Measurements from ENCODE around the gene TMBIM6.
"Not testable (repeated sequence)": the region's sequence is repeated elsewhere in the genome, so short reads cannot be mapped to it uniquely, and the experiment has no call there.

Gene TMBIM6

DNA sequence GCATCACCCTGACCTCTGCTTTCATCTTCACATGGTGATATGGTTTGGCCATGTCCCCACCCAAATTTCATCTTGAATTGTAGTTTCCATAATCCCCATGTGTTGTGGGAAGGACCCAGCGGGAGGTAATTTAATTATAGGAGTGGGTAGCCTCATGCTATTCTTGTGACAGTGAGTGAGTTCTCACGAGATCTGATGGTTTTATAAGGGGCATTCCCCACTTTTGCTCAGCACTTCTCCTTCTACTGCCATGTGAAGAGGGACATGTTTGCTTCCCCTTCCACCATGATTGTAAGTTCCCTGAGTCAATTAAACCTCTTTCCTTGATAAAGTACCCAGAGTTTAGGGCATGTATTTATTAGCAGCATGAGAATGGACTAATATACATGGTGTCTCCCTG, 38.2 kb downstream of the TMBIM6 start:
- no peaks in the 10 kb centered on the region for H3K9me3 ChIP-seq (ENCODE audit: insufficient read depth, low read depth, low read length)
- no peaks in the 10 kb centered on the region for H3K36me3 ChIP-seq (ENCODE audit: insufficient read depth, low read depth, low read length)
- peaks cover 28% of the 10 kb centered on the region for H3K27me3 ChIP-seq (ENCODE audit: insufficient read depth, low read length)
- no peak overlapping the region for H3K9ac ChIP-seq (ENCODE audit: low read depth, low read length)
- H3K4me3 ChIP-seq (ENCODE audit: low read length), result no peak overlapping the region
- no peak overlapping the region for H3K27ac ChIP-seq (ENCODE audit: low read length)
- no peaks in the 10 kb centered on the region for H3K4me1 ChIP-seq (ENCODE audit: insufficient read depth, low read length)

DNA sequence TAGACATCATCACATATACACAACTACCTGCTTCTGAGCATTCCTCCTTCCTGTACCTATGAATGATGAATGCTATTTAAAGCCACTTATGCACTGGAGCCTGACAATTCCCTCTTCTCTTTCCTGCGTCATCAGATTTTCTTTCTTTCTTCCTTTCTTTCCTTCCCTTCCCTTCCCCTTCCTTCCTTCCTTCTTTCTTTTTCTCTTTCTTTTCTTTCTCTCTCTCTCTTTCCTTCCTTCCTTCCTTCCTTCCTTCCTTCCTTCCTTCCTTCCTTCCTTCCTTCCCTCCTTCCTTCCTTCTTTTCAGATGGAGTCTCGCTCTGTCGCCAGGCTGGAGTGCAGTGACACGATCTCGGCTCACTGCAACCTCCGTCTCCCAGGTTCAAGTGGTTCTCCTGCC, 39.6 kb downstream of the TMBIM6 start:
- H3K36me3 ChIP-seq (ENCODE audit: insufficient read depth, low read depth, low read length); H3K27ac ChIP-seq (ENCODE audit: low read length); H3K9me3 ChIP-seq (ENCODE audit: insufficient read depth, low read depth, low read length); H3K9ac ChIP-seq (ENCODE audit: low read depth, low read length); H3K4me3 ChIP-seq (ENCODE audit: low read length); H3K4me1 ChIP-seq (ENCODE audit: insufficient read depth, low read length): not testable (repeated sequence)
- peaks cover 30% of the 10 kb centered on the region for H3K27me3 ChIP-seq (ENCODE audit: insufficient read depth, low read length)

DNA sequence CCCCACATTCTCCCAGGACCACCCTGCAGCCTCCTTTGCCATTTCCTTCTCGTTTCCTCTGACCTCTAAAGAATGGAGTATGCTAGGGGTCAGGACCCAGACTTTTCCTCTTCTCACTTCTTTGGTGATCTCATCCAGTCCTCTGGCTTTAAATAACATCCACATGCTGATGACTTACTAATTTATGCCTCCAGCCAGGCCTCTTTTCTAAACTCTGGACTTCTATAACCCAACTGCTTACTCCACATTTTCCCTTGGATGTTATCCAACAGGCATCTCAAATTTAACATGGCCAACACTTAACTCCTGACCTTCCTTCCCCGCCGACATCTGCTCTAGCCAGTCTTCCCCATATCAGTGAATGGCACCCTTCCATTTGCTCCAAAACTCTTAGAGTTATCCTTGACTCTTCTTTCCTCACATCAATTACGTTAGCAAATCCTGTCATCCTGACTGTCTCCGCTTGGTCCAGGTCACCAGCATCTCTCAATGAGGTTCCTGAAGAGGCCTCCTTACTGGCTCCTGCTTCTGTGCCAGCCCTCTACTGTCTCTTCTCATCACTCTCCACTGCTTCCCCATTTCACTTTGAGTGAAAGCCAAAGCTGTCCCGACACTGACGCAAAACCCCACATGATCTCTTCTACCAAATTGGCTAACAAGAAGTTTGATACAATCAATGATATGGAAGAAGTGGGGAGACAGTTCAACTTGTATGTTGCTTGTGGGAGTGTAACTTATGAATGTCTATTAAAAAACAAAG, 42.7 kb downstream of the TMBIM6 start:
- Histone ChIP-seq H3K27ac (ENCODE audit: low read length) (no peak overlapping the region), H3K9ac (ENCODE audit: low read depth, low read length) (no peak overlapping the region), H3K36me3 (ENCODE audit: insufficient read depth, low read depth, low read length) (no peaks in the 10 kb centered on the region), H3K27me3 (ENCODE audit: insufficient read depth, low read length) (peaks cover 23% of the 10 kb centered on the region), H3K4me3 (ENCODE audit: low read length) (no peak overlapping the region), H3K4me1 (ENCODE audit: insufficient read depth, low read length) (no peaks in the 10 kb centered on the region), H3K9me3 (ENCODE audit: insufficient read depth, low read depth, low read length) (peaks cover 7% of the 10 kb centered on the region; the same call in 1 of the 2 replicates)

DNA sequence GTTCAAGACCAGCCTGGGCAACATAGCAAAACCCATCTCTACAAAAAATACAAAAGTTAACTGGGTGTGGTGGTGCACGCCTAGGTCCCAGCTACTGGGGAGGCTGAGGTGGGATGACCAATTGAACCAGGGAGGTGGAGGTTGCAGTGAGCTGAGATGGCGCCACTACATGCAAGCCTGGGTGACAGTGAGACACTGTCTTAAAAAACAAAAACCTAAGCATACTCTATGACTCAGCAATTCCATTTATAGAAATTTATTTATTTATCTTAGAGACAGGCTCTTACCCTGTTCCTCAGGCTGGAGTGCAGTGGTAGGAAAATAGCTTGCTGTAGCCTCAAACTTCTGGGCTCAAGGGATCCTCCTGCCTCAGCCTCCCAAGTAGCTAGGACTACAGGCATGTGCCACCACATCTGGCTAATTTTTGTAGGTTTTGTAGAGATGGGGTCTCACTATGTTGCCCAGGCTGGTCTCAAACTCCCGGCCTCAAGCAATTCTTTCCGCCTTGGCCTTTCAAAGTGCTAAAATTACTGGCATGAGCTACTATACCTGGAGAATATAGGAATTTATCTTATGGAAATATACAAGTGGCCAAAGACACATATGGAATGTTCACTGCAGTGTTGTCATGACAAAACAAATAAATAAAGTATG, 43.5 kb downstream of the TMBIM6 start:
- Histone ChIP-seq H3K9ac (ENCODE audit: low read depth, low read length) (no peak overlapping the region), H3K27ac (ENCODE audit: low read length) (no peak overlapping the region), H3K9me3 (ENCODE audit: insufficient read depth, low read depth, low read length) (peaks cover 7% of the 10 kb centered on the region; the same call in 1 of the 2 replicates), H3K36me3 (ENCODE audit: insufficient read depth, low read depth, low read length) (no peaks in the 10 kb centered on the region), H3K4me1 (ENCODE audit: insufficient read depth, low read length) (no peaks in the 10 kb centered on the region), H3K4me3 (ENCODE audit: low read length) (no peak overlapping the region), H3K27me3 (ENCODE audit: insufficient read depth, low read length) (peaks cover 18% of the 10 kb centered on the region)

DNA sequence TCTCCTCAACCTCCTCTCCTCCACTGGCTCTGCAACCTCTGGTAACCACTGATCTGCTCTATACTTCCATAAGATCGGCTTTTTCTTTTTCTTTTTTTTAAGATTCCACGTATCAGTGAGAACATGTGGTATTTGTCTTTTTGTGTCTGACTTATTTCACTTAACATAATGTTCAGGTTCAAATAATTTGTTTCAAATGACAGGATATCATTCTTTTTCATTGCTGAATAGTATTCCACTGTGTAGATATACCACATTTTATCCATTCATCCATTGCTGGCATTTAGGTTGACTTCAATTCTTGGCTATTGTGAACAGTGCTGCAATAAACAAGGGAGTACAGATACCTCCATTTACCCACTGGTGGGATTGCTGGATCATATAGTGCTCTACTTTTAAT, 46.3 kb downstream of the TMBIM6 start:
- no peaks in the 10 kb centered on the region for H3K4me1 ChIP-seq (ENCODE audit: insufficient read depth, low read length)
- no peak overlapping the region for H3K4me3 ChIP-seq (ENCODE audit: low read length)
- no peak overlapping the region for H3K9ac ChIP-seq (ENCODE audit: low read depth, low read length)
- no peaks in the 10 kb centered on the region for H3K36me3 ChIP-seq (ENCODE audit: insufficient read depth, low read depth, low read length)
- H3K9me3 ChIP-seq (ENCODE audit: insufficient read depth, low read depth, low read length), result peaks cover 7% of the 10 kb centered on the region; the same call in 1 of the 2 replicates
- H3K27ac ChIP-seq (ENCODE audit: low read length), result no peak overlapping the region
- H3K27me3 ChIP-seq (ENCODE audit: insufficient read depth, low read length), result 0 out of 2 replicates have a peak, but pooled peaks cover 9% of the 10 kb centered on the region

DNA sequence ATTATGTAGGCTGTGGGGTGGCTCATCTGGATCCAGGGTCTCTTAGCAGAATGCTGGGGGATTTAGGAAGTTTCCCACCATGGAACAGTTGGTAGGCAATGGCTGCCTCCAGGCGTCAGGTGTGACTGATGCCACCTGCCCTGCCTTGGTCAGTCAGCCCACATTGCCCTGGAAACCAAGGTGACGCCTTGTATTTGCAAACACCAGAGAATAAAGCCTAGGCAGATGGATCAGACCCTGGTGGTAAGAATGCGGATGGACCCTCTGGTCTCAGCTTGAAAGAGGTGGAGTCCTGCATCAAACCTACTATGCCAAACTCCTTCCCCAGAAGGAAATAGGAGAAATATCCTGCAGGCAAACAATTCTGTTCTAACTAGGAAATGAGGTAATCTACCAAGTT, 48.6 kb downstream of the TMBIM6 start:
- Histone ChIP-seq H3K27me3 (ENCODE audit: insufficient read depth, low read length) (no peaks in the 10 kb centered on the region), H3K36me3 (ENCODE audit: insufficient read depth, low read depth, low read length) (no peaks in the 10 kb centered on the region), H3K27ac (ENCODE audit: low read length) (no peak overlapping the region), H3K4me3 (ENCODE audit: low read length) (no peak overlapping the region), H3K9ac (ENCODE audit: low read depth, low read length) (peak overlapping the region; percentile 21; the same call in 1 of the 2 replicates), H3K4me1 (ENCODE audit: insufficient read depth, low read length) (no peaks in the 10 kb centered on the region), H3K9me3 (ENCODE audit: insufficient read depth, low read depth, low read length) (peaks cover 7% of the 10 kb centered on the region; the same call in 1 of the 2 replicates)

DNA sequence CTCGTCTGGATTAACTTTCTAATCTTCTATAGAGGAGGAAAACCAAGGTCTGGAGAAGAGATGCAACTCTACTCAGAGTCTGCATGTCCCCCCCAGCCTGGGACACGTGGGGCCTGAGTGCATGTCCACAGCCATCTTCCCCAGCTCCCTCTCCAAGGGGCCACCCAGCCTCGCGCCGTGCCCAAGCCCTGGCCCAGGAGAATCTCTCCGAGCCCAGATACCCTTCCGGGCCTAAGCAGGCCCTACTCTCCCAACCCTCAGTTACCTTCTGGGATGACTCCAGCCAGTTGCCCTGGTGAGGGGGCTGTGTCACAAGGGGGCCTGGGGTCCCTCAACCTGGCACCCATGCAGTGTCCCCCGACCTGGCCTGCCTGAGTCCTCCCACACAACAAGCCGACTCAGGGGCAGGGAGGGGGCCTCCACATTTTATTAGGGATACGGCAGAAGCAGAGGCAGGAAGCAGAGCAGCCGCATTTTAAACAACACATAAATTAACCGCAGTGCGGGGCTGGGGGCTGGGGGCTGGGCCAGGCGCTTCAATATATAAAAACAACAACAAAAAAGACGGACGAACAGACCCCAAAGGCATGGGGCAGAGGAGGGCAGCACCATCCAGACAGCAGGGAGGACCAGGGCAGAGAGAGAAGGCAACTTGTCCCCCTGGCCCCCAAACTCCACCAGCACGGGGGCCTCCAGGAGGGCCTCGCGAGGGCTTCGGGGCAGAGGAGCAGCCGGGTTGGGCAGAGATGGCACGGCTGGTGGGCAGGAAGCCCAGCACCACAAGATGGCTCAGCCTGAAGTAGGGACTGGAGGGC, 49.6 kb downstream of the TMBIM6 start:
- Histone ChIP-seq H3K27ac (ENCODE audit: low read length) (no peak overlapping the region), H3K9me3 (ENCODE audit: insufficient read depth, low read depth, low read length) (peaks cover 7% of the 10 kb centered on the region; the same call in 1 of the 2 replicates), H3K9ac (ENCODE audit: low read depth, low read length) (no peak overlapping the region), H3K4me1 (ENCODE audit: insufficient read depth, low read length) (no peaks in the 10 kb centered on the region), H3K4me3 (ENCODE audit: low read length) (no peak overlapping the region), H3K27me3 (ENCODE audit: insufficient read depth, low read length) (no peaks in the 10 kb centered on the region), H3K36me3 (ENCODE audit: insufficient read depth, low read depth, low read length) (peaks cover 1% of the 10 kb centered on the region; the same call in 1 of the 2 replicates)

DNA sequence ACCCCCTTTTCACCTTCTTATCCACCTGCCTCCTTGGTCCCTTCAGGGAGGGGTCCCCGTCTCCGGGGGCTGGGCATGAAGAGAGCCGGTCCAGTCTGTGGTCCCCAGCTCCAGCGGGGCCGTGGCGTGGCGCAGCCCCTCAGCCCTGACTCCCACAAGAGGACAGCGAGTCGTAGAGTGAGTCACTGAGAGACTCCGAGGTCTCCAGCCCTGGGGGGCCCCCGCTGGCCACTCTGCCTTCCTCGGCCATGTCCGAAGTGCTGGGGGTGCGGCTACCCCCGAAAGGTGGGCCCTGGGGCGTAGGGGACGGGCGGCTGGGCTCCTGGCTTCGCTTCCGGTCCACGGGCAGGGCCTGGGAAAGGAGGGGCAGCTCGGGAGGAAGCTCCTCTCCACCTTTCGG, 50.3 kb downstream of the TMBIM6 start:
- H3K36me3 ChIP-seq (ENCODE audit: insufficient read depth, low read depth, low read length), result peaks cover 9% of the 10 kb centered on the region; the same call in 1 of the 2 replicates
- no peak overlapping the region for H3K4me3 ChIP-seq (ENCODE audit: low read length)
- H3K4me1 ChIP-seq (ENCODE audit: insufficient read depth, low read length), result no peaks in the 10 kb centered on the region
- H3K9ac ChIP-seq (ENCODE audit: low read depth, low read length), result no peak overlapping the region
- no peak overlapping the region for H3K27ac ChIP-seq (ENCODE audit: low read length)
- peaks cover 7% of the 10 kb centered on the region; the same call in 1 of the 2 replicates for H3K9me3 ChIP-seq (ENCODE audit: insufficient read depth, low read depth, low read length)
- H3K27me3 ChIP-seq (ENCODE audit: insufficient read depth, low read length), result no peaks in the 10 kb centered on the region

DNA sequence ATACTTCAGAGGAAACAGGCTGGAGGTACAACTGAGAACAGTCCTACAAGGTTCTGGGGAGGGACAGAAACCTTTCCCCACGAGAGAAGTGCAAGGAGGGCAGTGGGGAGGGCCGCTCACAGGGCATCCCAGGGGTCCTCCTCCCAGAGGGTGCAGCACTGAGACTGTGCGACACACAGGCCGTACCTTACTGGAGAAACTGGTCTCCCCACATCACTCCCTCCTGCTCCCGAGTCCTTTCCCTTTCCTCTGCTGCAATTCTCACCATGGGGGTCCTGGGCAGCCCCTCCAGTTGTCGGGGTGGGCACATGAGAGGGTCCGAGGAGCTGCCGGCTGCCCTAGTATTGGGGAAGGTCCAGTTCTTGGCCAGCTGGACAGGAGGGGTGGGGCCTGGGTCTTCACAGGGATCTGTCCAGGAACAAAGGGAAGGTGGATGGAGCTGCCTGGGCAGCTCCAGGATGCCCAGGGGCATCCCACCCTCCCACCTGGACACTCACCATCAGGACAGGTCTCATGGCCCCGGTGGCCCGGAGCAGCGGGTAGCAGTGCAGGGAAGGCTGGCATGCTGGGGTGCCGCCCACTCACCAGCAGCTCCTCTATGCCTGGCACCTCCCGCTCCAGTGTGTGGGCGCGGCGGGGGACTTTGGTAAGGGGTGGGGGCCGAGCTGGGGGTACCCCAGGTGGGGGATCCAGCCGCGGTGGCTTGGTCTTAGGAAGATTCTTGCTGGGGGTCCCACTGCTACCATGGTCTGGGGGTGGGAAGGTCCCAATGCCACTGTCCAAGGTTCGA, 51.0 kb downstream of the TMBIM6 start:
- Histone ChIP-seq H3K27me3 (ENCODE audit: insufficient read depth, low read length) (no peaks in the 10 kb centered on the region), H3K4me1 (ENCODE audit: insufficient read depth, low read length) (no peaks in the 10 kb centered on the region), H3K9me3 (ENCODE audit: insufficient read depth, low read depth, low read length) (peaks cover 7% of the 10 kb centered on the region; the same call in 1 of the 2 replicates), H3K36me3 (ENCODE audit: insufficient read depth, low read depth, low read length) (peaks cover 15% of the 10 kb centered on the region; the same call in 1 of the 2 replicates), H3K27ac (ENCODE audit: low read length) (no peak overlapping the region), H3K4me3 (ENCODE audit: low read length) (no peak overlapping the region), H3K9ac (ENCODE audit: low read depth, low read length) (no peak overlapping the region)

DNA sequence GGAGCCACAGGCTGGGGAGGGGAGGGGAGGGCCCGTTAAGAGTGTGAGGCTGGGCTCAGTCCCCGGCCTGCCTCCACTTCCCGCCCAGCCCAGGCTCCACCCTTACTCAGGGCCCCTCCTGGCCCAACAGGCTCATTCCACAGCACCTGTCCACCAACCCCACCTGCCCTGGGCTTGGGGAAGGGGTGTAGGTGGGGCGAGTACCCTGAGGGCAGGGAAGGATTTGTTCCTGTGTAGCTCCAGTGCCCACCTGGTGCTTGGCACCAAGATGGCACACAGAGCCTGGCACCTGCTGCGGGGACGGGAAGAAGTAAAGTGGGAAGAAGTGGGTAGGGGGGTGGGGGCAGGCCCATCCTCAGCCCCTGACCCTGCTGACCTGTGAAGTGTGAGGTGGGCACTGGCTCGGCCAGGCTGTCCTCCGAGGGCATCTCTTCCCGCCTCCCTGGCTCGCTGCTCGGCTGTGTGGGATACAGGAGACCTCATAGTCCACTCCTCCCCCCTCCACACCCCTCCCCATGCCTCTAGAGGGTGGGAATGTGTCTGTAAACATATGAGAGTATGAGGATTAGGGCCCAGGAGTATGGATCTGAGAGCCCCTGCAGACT, 51.7 kb downstream of the TMBIM6 start:
- Histone ChIP-seq H3K27ac (ENCODE audit: low read length) (no peak overlapping the region), H3K4me1 (ENCODE audit: insufficient read depth, low read length) (no peaks in the 10 kb centered on the region), H3K4me3 (ENCODE audit: low read length) (no peak overlapping the region), H3K9me3 (ENCODE audit: insufficient read depth, low read depth, low read length) (0 out of 2 replicates have a peak, but pooled peaks cover under 1% of the 10 kb centered on the region), H3K9ac (ENCODE audit: low read depth, low read length) (no peak overlapping the region), H3K36me3 (ENCODE audit: insufficient read depth, low read depth, low read length) (peaks cover 22% of the 10 kb centered on the region; the same call in 1 of the 2 replicates), H3K27me3 (ENCODE audit: insufficient read depth, low read length) (no peaks in the 10 kb centered on the region)
